Left kidney (tissue), 2 donors: ENCODE results near the gene NUDT1. TPM values are rescaled to one million over a fixed set of nuclear protein-coding genes. Genes with fewer than 3 reads are reported as not detected.

ENCODE experiments used
- DNase-seq: peaks from one replicate; pipeline ENCODE4 v3.0.0-alpha.2; 2013
- polyA plus RNA-seq: library from polyadenylated mRNA; unstranded; fragments of 120-200 nt; gene quantifications from one replicate; pipeline ENCODE4 v1.2.1, GENCODE V29; 2013; ENCODE audit not compliant: insufficient read length

The NUDT1 gene
- polyA plus RNA-seq, 1 donor = 23.1 TPM

- DNase-seq = no peak
Observed at GRCh38 chr7:2203766-2204300, 38.2 kb upstream of the NUDT1 start.

GRCh38 chr7:2204446-2204845, 37.6 kb upstream of the NUDT1 start:
- no peak for DNase-seq

- DNase-seq = no peak
Observed at GRCh38 chr7:2205036-2205780, 36.8 kb upstream of the NUDT1 start.

GRCh38 chr7:2208712-2209111, 33.3 kb upstream of the NUDT1 start:
- DNase-seq = no peak

GRCh38 chr7:2209146-2209960, 32.7 kb upstream of the NUDT1 start:
- DNase-seq = peak; percentile 67

- DNase-seq = no peak
Observed at GRCh38 chr7:2209961-2210323, 32.1 kb upstream of the NUDT1 start.

- DNase-seq = no peak
Observed at GRCh38 chr7:2210551-2211258, 31.3 kb upstream of the NUDT1 start.

- no peak for DNase-seq
Observed at GRCh38 chr7:2211259-2211880, 30.7 kb upstream of the NUDT1 start.

- no peak for DNase-seq
Observed at GRCh38 chr7:2211926-2212325, 30.1 kb upstream of the NUDT1 start.

- no peak for DNase-seq
Observed at GRCh38 chr7:2212906-2213305, 29.1 kb upstream of the NUDT1 start.

- DNase-seq = no peak
Observed at GRCh38 chr7:2213551-2214215, 28.3 kb upstream of the NUDT1 start.

GRCh38 chr7:2214636-2215035, 27.4 kb upstream of the NUDT1 start:
- DNase-seq = no peak

GRCh38 chr7:2215851-2216250, 26.2 kb upstream of the NUDT1 start:
- DNase-seq = no peak

- DNase-seq = no peak
Observed at GRCh38 chr7:2217206-2217605, 24.8 kb upstream of the NUDT1 start.

- DNase-seq = no peak
Observed at GRCh38 chr7:2217716-2218443, 24.1 kb upstream of the NUDT1 start.

- DNase-seq = no peak
Observed at GRCh38 chr7:2218444-2218785, 23.6 kb upstream of the NUDT1 start.

- DNase-seq = no peak
Observed at GRCh38 chr7:2219136-2219535, 22.9 kb upstream of the NUDT1 start.

GRCh38 chr7:2219606-2220005, 22.4 kb upstream of the NUDT1 start:
- DNase-seq = no peak

- DNase-seq = no peak
Observed at GRCh38 chr7:2220030-2220429, 22.0 kb upstream of the NUDT1 start.

GRCh38 chr7:2220506-2220905, 21.5 kb upstream of the NUDT1 start:
- DNase-seq = no peak

- no peak for DNase-seq
Observed at GRCh38 chr7:2220954-2221353, 21.1 kb upstream of the NUDT1 start.
